Hematopoietic multipotent progenitor cell treated with erythropoietin and hydrocortisone succinate and interleukin-3 and kit ligand, for 8 days (in vitro differentiated cells): Measurements from ENCODE around the gene ZNF768.
"Not testable (repeated sequence)": the region's sequence is repeated elsewhere in the genome, so short reads cannot be mapped to it uniquely, and the experiment has no call there.

Experiments
- DNase-seq: peaks from one replicate; pipeline ENCODE4 v3.0.0-alpha.2; 2015

The ZNF768 gene

GRCh38 chr16:30555315-30556124 is 29.2 kb upstream of the ZNF768 start:
- no peak for DNase-seq

GRCh38 chr16:30554557-30555314 is 28.4 kb upstream of the ZNF768 start:
- no peak for DNase-seq

- no peak for DNase-seq
These were observed 27.1 kb upstream of the ZNF768 start for GRCh38 chr16:30553393-30553899.

GRCh38 chr16:30552956-30553355 is 26.6 kb upstream of the ZNF768 start:
- no peak for DNase-seq

- DNase-seq, result no peak
These were observed 25.4 kb upstream of the ZNF768 start for GRCh38 chr16:30551781-30552180.

GRCh38 chr16:30548416-30549253 is 22.3 kb upstream of the ZNF768 start:
- peak; percentile 86 for DNase-seq

- no peak for DNase-seq
These were observed 19.7 kb upstream of the ZNF768 start for GRCh38 chr16:30546115-30546514.

DNA sequence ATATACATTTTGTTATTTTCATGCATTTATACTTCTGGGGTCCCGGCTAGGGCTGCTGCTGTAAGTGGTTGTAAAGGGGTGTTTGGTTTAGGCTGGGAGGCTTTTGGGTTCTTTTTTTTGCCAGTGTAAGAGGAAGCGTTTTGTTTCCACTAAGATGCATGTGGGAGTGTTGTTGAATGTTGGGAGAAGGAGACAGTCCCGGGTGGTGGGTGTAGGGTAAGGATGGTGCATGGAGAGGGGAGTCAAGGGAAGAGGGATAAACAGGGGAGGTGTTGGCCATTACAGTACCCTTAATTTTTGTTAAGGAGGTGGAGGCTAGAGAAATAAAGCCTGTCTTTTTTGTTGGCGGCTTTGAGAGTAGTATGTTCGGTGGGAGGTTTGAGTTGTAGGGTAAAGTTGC is 16.7 kb upstream of the ZNF768 start:
- DNase-seq, result no peak

- DNase-seq, result peak; percentile 45
These were observed 15.3 kb upstream of the ZNF768 start for GRCh38 chr16:30541502-30542329.

DNA sequence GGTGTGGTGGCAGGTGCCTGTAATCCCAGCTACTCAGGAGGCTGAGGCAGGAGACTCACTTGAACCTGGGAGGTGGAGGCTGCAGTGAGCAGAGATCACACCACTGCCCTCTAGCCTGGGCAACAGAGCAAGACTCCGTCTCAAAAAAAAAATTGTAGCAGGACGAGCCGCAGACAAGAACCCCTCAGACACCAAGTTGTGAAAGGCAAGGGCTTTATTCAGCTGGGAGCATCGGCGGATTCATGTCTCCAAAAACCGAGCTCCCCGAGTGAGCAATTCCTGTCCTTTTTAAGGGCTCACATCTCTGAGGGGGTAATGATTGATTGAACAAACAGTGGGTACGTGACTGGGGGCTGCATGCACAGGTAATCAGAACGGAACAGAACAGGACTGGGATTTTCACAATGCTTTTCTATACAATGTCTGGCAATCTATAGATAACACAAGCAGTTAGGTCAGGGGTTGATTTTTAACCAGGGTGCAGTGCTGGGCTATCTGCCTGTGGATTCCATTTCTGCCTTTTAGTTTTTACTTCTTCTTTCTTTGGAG is 14.6 kb upstream of the ZNF768 start:
- DNase-seq, result peak; percentile 60

GRCh38 chr16:30539986-30540526 is 13.7 kb upstream of the ZNF768 start:
- DNase-seq, result not testable (repeated sequence)

- no peak for DNase-seq
These were observed 12.9 kb upstream of the ZNF768 start for GRCh38 chr16:30539000-30539964.

- not testable (repeated sequence) for DNase-seq
These were observed 10.1 kb upstream of the ZNF768 start for GRCh38 chr16:30536391-30537024.

- peak; percentile 87 for DNase-seq
These were observed 9.4 kb upstream of the ZNF768 start for GRCh38 chr16:30535777-30536190.

DNA sequence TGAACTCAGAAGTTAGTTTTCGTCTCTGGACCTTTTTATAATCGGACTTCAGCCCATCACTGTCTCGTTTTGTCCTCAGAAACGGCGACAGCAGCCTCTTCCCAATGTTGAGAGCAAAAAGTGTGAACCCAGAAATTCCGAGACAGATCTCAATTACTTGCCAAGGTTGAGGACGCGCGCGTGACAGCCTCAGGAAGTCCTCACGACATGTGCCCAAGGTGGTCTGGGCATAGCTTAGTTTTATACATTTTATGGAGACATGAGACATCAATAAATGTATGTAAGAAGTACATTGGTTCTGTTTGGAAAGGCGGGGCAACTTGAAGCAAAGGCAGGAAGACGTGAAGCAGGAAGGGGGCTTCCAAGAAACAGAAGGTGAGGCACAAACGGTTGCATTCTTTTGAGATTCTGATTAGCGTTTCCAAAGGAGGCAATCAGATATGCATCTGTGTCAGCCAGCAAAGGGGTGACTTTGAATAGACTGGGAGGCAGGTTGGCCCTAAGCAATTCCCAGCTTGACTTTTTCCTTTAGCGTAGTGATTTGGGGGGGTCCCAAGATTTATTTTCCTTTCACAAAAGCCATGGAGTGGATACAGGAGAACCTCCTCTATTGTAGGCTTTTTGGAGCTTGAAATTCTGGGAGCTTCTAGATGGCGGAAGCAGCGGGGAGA is 8.9 kb upstream of the ZNF768 start:
- no peak for DNase-seq

DNA sequence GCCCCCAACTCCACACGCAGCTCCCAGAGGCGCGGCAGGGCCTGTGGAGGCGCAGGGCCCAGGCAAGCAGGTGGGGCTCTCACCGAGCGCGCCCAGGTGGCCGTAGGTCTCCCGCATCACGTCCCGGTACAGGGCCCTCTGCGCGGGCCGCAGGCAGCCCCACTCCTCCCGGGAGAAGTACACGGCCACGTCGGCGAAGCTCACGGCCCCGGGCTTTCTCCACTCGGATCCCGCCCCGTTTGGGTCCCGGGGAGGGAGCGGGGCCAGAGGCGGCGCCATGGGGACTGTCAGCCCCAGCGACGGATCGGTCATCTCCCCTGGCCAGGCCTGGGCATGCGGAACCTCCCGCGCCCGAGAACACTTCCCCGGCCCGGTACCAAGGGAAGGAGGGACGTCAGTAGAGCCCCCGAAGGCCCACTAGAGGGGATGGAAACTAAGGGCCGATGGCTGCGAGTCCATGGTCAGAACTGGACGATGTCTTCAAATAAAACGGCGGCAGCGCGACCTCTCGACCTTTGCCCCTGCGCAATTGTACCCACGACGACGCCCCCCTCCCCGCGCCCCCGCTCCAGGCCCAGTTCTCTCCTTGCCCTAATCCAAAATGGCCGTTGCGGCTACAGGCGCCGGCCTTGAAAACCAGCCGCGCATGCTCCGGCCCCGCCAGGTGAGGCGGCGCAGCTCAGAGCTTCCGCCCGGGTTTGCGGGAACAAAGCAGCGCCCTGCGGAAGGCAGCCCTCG is 8.2 kb upstream of the ZNF768 start, which contains the start of gene ZNF747:
TSS of gene ZNF747 (minus strand) at position 491 of the 738 bp plus-strand sequence. CDS start at position 312, 179 bp downstream.
- peak; percentile 89 for DNase-seq

DNA sequence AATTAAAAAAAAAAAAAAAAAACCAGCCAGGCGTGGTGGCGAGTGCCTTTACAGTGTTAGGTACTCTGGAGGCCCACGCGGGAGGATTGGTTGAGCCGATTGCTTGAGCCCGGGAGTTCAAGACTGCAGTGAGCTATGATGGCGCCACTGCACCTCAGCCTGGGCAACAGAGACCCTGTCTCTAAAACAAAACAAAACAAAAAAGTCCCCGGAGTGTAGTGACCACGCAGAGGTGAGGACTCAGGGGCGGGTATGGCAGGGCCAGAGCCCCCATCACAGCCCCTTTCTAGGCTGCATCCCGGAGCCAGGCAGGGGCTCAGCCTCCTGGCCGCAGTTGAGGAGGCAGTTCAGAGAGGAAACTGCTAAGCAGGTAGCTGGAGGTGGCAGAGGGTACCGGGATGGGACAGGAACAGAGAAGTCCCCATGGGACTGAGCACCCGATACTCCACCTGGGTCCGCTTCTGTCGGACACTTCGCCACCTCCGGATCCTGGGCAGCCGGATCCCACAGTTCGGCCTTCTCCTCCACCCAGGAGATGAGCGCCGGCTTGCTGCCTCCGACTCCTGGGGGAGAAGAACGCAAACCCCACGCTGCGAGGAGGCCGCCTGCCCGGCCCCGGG is 7.5 kb upstream of the ZNF768 start:
- DNase-seq, result peak; percentile 55

DNA sequence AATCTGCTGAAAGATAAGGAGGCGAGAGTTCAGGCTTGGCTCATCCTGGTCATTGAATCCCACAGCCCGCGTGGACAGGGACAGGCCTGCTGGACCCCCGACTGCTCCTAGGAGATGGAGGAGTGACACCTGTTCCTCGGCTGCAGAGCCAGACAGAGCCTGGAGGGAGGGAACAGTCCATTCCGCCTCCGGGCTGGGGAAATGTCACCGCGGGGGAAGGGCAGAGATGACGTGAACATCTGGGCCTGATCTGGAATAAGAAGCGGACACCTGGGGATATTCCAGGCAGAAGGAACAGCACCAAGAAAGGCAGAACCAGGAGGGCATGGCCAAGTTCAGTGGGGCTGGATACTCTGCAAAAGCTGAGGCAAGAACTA is 6.8 kb upstream of the ZNF768 start:
- no peak for DNase-seq
